ENCODE results near the gene CFAP100.

CFAP100 gene

GRCh38 chr3:126377211-126377610 is 17.5 kb upstream of the CFAP100 start:
- no peak for DNase-seq

DNA sequence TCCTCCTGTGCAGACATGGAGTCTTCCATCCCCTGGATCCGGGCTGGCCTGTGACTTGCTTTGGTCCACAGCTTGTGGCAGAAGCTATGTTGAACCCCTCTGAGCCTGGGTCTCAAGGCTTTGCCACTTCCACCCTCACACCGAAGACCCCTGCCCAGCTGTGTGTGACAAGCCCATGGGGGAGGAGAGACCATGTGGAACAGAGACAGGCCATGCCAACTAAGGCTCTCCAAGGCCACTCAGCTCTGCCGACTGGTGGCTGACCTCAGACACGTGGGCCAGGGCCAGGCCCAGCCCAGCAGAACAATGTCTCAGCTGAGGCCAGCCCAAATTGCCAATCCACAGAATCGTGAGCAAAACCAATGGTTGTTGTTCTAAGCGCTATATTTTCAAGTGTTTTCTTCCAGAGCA is 16.4 kb upstream of the CFAP100 start:
- DNase-seq: no peak

DNA sequence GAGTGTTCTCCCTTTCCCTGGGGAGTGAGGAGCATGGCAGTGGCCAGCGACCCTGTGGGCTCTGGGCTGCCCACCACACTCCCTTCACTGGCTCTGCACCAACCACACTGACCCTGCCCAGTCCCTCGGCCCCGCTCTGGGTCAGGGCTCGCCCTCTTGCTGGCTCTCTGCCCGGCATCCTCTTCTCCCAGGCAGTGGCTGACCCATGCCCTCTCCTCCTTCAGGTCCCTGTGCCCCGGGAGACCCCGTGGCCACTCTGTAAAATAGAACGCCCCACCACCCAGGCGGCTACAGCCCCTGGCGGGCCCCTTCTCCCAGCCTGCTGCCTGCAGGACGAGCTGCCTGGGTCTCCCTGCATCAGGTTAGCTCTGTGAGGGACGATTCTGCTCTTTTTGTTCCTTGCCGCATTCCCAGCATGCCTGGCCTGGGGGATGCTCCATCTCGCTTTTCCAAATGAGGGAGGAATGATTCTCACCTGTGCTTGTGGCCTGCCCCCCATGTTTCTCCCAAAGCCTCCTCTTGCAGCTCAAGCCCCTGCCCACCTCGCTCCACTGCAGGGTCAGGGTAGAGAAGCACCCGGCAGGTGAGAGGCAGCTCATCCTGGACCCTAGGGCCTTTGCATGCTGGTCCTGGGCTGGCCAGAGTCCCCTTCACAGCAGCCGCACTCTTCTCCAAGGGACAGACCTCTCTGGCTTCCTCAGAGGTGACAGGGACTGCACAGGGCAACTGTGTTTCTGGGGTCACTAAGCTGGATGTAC is 14.5 kb upstream of the CFAP100 start:
- DNase-seq: no peak

GRCh38 chr3:126381966-126382365 is 12.7 kb upstream of the CFAP100 start:
- DNase-seq: no peak

- peak; percentile 66 for DNase-seq
These were observed 5.5 kb upstream of the CFAP100 start for GRCh38 chr3:126389112-126389793.

DNA sequence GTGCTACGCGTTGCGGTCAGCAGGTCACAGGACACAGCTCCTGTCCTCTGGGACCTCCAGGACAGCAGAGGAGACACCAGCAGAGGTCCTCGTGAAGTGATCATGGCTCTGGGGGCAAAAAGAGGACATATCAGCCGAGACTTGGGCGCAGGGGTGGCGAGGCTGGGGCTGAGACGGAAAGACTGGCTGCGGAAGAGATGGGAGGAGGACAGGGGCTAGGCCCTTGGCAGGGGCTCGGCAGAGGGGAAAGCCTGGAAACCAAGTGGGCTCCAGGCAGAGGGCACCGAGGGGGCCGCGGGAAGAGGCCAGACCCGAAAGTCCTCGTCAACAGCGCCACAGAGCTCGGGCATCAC is 4.9 kb upstream of the CFAP100 start:
- DNase-seq: no peak

- no peak for DNase-seq
These were observed 4.5 kb upstream of the CFAP100 start for GRCh38 chr3:126390201-126390600.

GRCh38 chr3:126390751-126391150 is 4.0 kb upstream of the CFAP100 start:
- DNase-seq: no peak

DNA sequence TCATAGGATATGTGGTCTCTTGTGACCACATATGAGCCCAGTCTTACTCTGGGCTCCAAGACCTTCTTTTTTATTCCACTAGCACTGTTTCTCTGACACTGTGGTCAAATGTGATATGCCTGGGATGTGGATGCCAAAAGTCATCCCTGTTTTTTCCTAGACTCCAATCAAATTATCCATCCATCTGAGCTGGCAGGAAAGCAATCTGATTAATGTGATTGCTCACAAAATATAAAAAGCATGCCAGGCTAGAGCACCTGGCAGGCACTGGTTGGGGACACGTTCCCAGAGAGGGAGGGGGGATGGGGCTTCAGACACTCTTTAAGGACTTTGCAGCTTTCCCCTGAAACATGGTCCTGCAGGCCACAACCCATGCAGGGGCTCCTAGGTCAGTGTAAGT is 3.1 kb upstream of the CFAP100 start:
- DNase-seq: no peak

- no peak for DNase-seq
These were observed 2.5 kb upstream of the CFAP100 start for GRCh38 chr3:126392246-126392645.

- no peak for DNase-seq
These were observed 1.1 kb upstream of the CFAP100 start for GRCh38 chr3:126393563-126393962.

DNA sequence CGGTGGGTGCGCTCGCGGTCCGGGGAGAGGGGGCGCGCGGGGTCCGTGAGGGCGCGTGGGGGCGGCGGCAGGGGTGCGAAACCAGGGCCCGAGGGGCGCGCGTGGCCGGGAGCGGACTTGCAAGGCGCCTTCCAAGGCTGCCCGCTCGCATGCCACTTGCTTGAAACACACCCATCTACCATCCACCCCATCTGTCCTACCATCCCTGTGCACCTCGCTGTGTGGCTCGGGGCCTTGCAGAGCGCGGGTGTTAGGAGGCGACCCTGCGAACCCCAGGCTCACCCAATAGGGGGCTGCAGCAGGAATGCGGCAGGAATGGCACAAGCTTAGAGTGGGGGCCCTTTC is 240 bp downstream of the CFAP100 start:
- DNase-seq: no peak

DNA sequence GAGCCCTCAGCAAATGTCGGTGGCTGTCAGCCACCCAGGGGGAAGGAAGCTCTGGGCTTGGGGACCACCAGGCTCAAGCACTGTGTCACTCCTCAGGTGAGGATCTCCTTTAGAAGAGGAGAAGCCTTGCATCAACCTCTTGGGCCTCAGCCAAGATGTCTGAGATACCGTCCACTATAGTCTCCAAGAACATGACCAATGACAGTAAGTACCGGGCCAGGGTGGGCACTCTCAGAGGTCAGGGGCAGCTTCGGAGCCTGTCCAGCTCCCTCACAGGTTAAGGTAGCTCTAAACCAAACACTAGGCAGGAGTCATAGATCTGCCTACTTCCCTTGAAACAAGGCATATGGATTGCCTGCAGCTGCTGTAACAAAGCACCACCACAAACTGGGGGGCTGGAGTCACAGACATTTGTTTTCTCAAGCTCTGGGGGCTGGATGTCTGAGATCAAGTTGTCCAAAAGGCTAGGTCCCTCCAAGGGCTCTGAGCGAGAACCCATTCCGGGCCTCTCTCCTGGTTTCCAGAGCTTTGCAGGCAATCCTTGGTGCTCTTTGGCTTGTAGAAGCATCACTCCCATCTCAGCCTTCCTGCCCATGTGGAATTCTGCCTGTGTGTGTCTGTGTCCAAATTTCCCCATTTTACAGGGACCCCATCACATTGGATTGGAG is 1.3 kb downstream of the CFAP100 start:
- no peak for DNase-seq

- no peak for DNase-seq
These were observed 1.8 kb downstream of the CFAP100 start for GRCh38 chr3:126396536-126396935.

- no peak for DNase-seq
These were observed 3.1 kb downstream of the CFAP100 start for GRCh38 chr3:126397610-126398422.

- no peak for DNase-seq
These were observed 4.0 kb downstream of the CFAP100 start for GRCh38 chr3:126398423-126399350.

- DNase-seq: no peak
These were observed 4.6 kb downstream of the CFAP100 start for GRCh38 chr3:126399351-126399735.

- no peak for DNase-seq
These were observed 5.0 kb downstream of the CFAP100 start for GRCh38 chr3:126399756-126400155.

GRCh38 chr3:126401611-126402160 is 7.0 kb downstream of the CFAP100 start:
- DNase-seq: no peak

- no peak for DNase-seq
These were observed 7.5 kb downstream of the CFAP100 start for GRCh38 chr3:126402178-126402577.

DNA sequence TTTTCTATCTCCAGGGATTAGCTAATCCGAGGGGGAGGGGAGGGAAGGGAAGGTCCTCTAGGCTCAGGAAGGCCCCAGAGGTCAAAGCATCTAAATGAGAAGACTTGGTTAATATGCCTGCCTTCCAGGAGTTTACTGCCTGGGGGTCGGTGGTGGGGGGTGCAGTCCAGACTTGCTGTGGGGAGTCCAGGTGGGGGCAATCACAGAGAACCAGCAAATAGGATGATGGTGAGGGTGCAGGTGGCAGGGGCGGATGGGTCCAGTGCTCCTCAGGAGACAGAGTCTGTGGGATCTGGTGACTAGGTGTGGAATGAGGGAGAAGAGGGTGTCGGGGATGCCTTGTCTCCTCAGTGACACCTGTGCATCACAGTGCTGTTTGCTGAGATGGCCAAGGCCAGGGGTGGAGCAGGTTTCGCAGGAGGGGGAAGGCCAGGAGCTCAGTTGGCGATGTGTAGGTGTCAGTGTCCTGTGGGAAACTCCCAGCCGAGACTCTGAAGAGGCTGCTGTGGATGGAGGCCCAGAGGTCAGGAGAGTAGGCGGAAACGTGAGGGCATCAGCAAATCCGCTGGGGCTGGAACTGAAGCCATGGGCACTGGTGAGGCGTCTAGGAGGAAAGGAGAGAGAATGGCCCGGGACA is 8.1 kb downstream of the CFAP100 start:
- DNase-seq: peak; percentile 13

Data from activated CD8-positive, alpha-beta memory T cell treated with anti-CD3 and anti-CD28 coated beads for 24 hours (primary cell).